Suprapubic skin (tissue), 3 donors: Measurements from ENCODE around the gene FAM83B.

Experiments used
- POLR2AphosphoS5 ChIP-seq, 3 donors: sonication (generic); formaldehyde crosslinking; IDR thresholded peaks; one replicate each; pipeline ENCODE4 v1.6.1; 2017; ENCODE audit warnings: antibody characterized with exemption in 3 of 3
- TF ChIP-seq, protein P1 (sequence below), 2 donors: fragments of 200-600 bp in 1 of 2; fragments of 450-650 bp in 1 of 2; sonication (generic) in 1 of 2; IDR thresholded peaks; one replicate each; pipeline ENCODE4 v1.5.1; 2016 to 2019; ENCODE audit warnings: antibody characterized with exemption in 2 of 2, mild to moderate bottlenecking in 1 of 2, moderate library complexity in 1 of 2

DNA sequence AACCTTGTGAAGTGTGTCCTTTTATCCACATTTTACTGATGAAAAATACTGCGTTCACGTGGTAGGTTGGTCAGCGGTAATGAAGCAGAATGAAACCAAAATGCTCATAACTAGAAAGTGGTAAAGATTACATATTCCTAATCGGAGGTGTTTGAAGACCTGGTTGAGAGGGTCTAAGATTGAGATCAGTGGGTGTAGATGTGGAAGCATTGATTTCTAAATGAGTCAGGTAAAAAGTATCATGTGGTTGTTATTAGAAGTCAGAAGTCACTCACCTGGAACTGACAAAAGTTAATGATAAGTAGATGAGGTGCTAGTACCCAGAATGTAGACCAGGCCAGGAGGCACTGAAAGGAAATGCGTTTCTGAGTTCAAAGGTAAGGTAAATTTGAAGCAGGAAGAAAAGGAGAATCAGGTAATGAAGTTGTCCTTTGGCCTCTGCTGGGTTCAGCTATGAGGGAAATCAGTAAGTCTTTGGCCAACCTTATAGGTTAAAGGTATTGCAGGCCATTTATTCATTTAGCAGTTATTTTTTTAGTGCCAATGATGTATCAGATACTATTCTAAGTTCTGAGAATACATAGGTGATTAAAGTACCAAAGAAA, 31.2 kb downstream of the FAM83B start:
- TF ChIP-seq, protein P1, sequence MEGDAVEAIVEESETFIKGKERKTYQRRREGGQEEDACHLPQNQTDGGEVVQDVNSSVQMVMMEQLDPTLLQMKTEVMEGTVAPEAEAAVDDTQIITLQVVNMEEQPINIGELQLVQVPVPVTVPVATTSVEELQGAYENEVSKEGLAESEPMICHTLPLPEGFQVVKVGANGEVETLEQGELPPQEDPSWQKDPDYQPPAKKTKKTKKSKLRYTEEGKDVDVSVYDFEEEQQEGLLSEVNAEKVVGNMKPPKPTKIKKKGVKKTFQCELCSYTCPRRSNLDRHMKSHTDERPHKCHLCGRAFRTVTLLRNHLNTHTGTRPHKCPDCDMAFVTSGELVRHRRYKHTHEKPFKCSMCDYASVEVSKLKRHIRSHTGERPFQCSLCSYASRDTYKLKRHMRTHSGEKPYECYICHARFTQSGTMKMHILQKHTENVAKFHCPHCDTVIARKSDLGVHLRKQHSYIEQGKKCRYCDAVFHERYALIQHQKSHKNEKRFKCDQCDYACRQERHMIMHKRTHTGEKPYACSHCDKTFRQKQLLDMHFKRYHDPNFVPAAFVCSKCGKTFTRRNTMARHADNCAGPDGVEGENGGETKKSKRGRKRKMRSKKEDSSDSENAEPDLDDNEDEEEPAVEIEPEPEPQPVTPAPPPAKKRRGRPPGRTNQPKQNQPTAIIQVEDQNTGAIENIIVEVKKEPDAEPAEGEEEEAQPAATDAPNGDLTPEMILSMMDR (IDR thresholded peaks at IDR 0.05) = no peak
- TF ChIP-seq POLR2AphosphoS5 (IDR thresholded peaks at IDR 0.05) = no peak
